Hepatocyte (in vitro differentiated cells): ENCODE data around the gene TRIM72.

Source experiments
- CTCF ChIP-seq: fragments of 200-600 bp; sonication (generic); IDR thresholded peaks from 2 replicates; pipeline ENCODE4 v1.5.1; 2016; ENCODE audit warnings: antibody characterized with exemption, mild to moderate bottlenecking; ENCODE audit not compliant: poor library complexity
- EZH2 ChIP-seq: fragments of 200-600 bp; sonication (generic); IDR thresholded peaks from 2 replicates; pipeline ENCODE4 v1.6.1; 2016; ENCODE audit warnings: antibody characterized with exemption, mild to moderate bottlenecking, borderline replicate concordance

- TF ChIP-seq EZH2 = no peak
- TF ChIP-seq CTCF = no peak
Measured at GRCh38 chr16:31262084-31262483, 48.2 kb downstream of the TRIM72 start.
